Neural cell (in vitro differentiated cells): Measurements from ENCODE around the gene TMEM143.

Source experiments
- EP300 ChIP-seq: fragments of 450-650 bp; conservative IDR thresholded peaks from 2 replicates; pipeline ENCODE4 v1.6.1; 2014; ENCODE audit warnings: antibody characterized with exemption, mild to moderate bottlenecking, moderate library complexity; ENCODE audit not compliant: poor library complexity, severe bottlenecking
- EZH2 ChIP-seq: fragments of 200-600, 300-800 bp; shearing (Covaris generic), sonication (generic); IDR thresholded peaks from 2 replicates; pipeline ENCODE4 v1.6.1; 2014; ENCODE audit warnings: antibody characterized with exemption, low read length, borderline replicate concordance, mild to moderate bottlenecking; ENCODE audit not compliant: insufficient read depth, poor library complexity, severe bottlenecking
- POLR2AphosphoS5 ChIP-seq: IDR thresholded peaks from 2 replicates; pipeline ENCODE4 v1.6.1; 2012
- RAD21 ChIP-seq: fragments of 450-650 bp; conservative IDR thresholded peaks from 2 replicates; pipeline ENCODE4 v1.6.1; 2014; ENCODE audit warnings: antibody characterized with exemption, mild to moderate bottlenecking, moderate library complexity
- TAF1 ChIP-seq: IDR thresholded peaks from 2 replicates; pipeline ENCODE4 v1.6.1; 2012; ENCODE audit warnings: low read depth
- TF ChIP-seq, protein P1 (sequence below): fragments of 450-650 bp; IDR thresholded peaks from 2 replicates; pipeline ENCODE4 v1.5.1; 2014; ENCODE audit warnings: antibody characterized with exemption, mild to moderate bottlenecking, moderate library complexity; ENCODE audit not compliant: poor library complexity, severe bottlenecking

DNA sequence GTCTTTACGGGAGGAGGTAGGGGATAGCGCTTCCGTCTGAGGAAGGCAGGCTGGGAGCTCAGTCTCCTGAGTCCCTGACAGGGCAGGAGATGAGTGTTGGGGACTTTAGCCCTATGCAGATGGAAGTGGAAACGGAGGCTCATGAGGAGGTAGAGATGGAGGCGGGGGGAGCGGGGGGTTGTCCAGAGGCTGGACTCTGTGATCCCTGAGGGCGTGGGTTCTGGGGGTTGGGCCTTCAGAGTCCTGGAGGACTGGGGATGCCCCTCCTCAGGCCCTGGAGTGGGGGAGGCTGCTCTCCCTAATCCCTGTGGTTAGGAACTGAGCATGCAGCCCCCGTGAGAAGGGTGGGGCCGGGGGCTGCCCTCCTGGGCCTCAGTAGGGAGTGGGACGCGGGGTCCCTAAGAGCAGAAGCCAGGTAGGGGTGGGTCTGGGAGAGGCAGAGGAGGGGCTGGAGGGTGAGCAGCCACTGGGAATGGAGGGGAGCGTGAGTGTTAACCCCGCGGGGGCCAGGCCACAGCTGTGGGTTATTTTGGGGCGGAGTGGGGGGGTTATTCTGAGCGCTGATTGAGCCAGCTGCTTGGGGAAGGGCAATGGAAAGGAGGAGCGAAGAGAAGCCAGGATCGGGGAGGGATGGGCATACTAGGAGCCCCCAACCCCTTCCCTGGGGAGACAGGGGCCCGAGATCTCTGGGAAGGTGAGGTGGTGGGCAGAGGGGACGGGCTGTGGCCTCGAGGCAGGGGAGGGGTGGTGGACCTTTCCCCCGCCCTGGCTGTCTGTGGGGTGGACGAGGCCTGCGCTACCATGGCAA, 32.5 kb upstream of the TMEM143 start:
- TF ChIP-seq, protein P1, sequence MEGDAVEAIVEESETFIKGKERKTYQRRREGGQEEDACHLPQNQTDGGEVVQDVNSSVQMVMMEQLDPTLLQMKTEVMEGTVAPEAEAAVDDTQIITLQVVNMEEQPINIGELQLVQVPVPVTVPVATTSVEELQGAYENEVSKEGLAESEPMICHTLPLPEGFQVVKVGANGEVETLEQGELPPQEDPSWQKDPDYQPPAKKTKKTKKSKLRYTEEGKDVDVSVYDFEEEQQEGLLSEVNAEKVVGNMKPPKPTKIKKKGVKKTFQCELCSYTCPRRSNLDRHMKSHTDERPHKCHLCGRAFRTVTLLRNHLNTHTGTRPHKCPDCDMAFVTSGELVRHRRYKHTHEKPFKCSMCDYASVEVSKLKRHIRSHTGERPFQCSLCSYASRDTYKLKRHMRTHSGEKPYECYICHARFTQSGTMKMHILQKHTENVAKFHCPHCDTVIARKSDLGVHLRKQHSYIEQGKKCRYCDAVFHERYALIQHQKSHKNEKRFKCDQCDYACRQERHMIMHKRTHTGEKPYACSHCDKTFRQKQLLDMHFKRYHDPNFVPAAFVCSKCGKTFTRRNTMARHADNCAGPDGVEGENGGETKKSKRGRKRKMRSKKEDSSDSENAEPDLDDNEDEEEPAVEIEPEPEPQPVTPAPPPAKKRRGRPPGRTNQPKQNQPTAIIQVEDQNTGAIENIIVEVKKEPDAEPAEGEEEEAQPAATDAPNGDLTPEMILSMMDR = no peak
- TF ChIP-seq EP300 = no peak
- TF ChIP-seq EZH2 = no peak
- TF ChIP-seq RAD21 = no peak
- no peak for TF ChIP-seq TAF1
- TF ChIP-seq POLR2AphosphoS5 = no peak
